ENCODE results near the gene LRRC1. TPM values are rescaled to one million over a fixed set of nuclear protein-coding genes. Genes with fewer than 3 reads are reported as not detected.
A peak's percentile ranks its signal among the peaks of the same experiment; 100 is the strongest.

LRRC1 gene
- total RNA-seq, 1 donor from 2014 or later = 36.2 TPM

- Mint-ChIP-seq H3K4me3 (ENCODE audit: low read depth) (no peak overlapping the region), H3K27ac (peak overlapping the region; percentile 31), H3K36me3 (ENCODE audit: insufficient read depth) (peaks cover 24% of the 10 kb centered on the region), H3K9me3 (ENCODE audit: low read depth) (peaks cover 11% of the 10 kb centered on the region), H3K27me3 (no peaks in the 10 kb centered on the region), H3K4me1 (ENCODE audit: low read depth) (peaks cover 8% of the 10 kb centered on the region)
- DNase-seq (ENCODE audit: low spot score, unreplicated experiment) = no peak
- TF ChIP-seq CTCF (IDR thresholded peaks at IDR 0.05; ENCODE audit: unreplicated experiment) = no peak
These were observed 73.8 kb downstream of the LRRC1 start for GRCh38 chr6:53868626-53869025.

- peaks cover 26% of the 10 kb centered on the region for H3K36me3 Mint-ChIP-seq (ENCODE audit: insufficient read depth)
- peaks cover 5% of the 10 kb centered on the region for H3K4me1 Mint-ChIP-seq (ENCODE audit: low read depth)
- no peak for DNase-seq (ENCODE audit: low spot score, unreplicated experiment)
- no peaks in the 10 kb centered on the region for H3K27me3 Mint-ChIP-seq
- H3K27ac Mint-ChIP-seq = no peak overlapping the region
- H3K4me3 Mint-ChIP-seq (ENCODE audit: low read depth) = no peak overlapping the region
- TF ChIP-seq CTCF (IDR thresholded peaks at IDR 0.05; ENCODE audit: unreplicated experiment) = no peak
- peaks cover 11% of the 10 kb centered on the region for H3K9me3 Mint-ChIP-seq (ENCODE audit: low read depth)
These were observed 75.2 kb downstream of the LRRC1 start for GRCh38 chr6:53869964-53870363.

GRCh38 chr6:53873922-53874321 lies 79.1 kb downstream of the LRRC1 start:
- Mint-ChIP-seq H3K4me1 (ENCODE audit: low read depth) (peaks cover 5% of the 10 kb centered on the region), H3K36me3 (ENCODE audit: insufficient read depth) (peaks cover 39% of the 10 kb centered on the region), H3K4me3 (ENCODE audit: low read depth) (no peak overlapping the region), H3K27ac (no peak overlapping the region), H3K9me3 (ENCODE audit: low read depth) (peaks cover 25% of the 10 kb centered on the region), H3K27me3 (no peaks in the 10 kb centered on the region)
- no peak for DNase-seq (ENCODE audit: low spot score, unreplicated experiment)
- TF ChIP-seq CTCF (IDR thresholded peaks at IDR 0.05; ENCODE audit: unreplicated experiment) = no peak

GRCh38 chr6:53874964-53875363 lies 80.2 kb downstream of the LRRC1 start:
- H3K27me3 Mint-ChIP-seq = no peaks in the 10 kb centered on the region
- H3K36me3 Mint-ChIP-seq (ENCODE audit: insufficient read depth) = peaks cover 43% of the 10 kb centered on the region
- peaks cover 4% of the 10 kb centered on the region for H3K4me1 Mint-ChIP-seq (ENCODE audit: low read depth)
- TF ChIP-seq CTCF (IDR thresholded peaks at IDR 0.05; ENCODE audit: unreplicated experiment) = no peak
- no peak overlapping the region for H3K27ac Mint-ChIP-seq
- H3K9me3 Mint-ChIP-seq (ENCODE audit: low read depth) = peaks cover 25% of the 10 kb centered on the region
- no peak for DNase-seq (ENCODE audit: low spot score, unreplicated experiment)
- no peak overlapping the region for H3K4me3 Mint-ChIP-seq (ENCODE audit: low read depth)

GRCh38 chr6:53877151-53877550 lies 82.3 kb downstream of the LRRC1 start:
- DNase-seq (ENCODE audit: low spot score, unreplicated experiment) = no peak
- Mint-ChIP-seq H3K27me3 (no peaks in the 10 kb centered on the region), H3K36me3 (ENCODE audit: insufficient read depth) (peaks cover 30% of the 10 kb centered on the region), H3K4me3 (ENCODE audit: low read depth) (no peak overlapping the region), H3K27ac (no peak overlapping the region), H3K9me3 (ENCODE audit: low read depth) (peaks cover 18% of the 10 kb centered on the region), H3K4me1 (ENCODE audit: low read depth) (no peaks in the 10 kb centered on the region)
- TF ChIP-seq CTCF (IDR thresholded peaks at IDR 0.05; ENCODE audit: unreplicated experiment) = no peak

Measured in progenitor cell of endocrine pancreas (in vitro differentiated cells).